HEK293 (cell line): ENCODE results near the gene LIMA1.

ENCODE experiments used
- CTCF ChIA-PET: fragments of 350-600 bp; formaldehyde crosslinking; extraction: SDS; loops from one replicate; lab custom pipeline; 2021; ENCODE audit warnings: antibody characterized with exemption; lab: Yijun Ruan, JAX
- POLR2A ChIA-PET: fragments of 300-600 bp; formaldehyde crosslinking; extraction: SDS; loops from one replicate; lab custom pipeline; 2020; ENCODE audit warnings: antibody characterized with exemption, inconsistent platforms; lab: Yijun Ruan, JAX
- H3K27ac ChIP-seq: fragments of 200-500 bp; sonication (Bioruptor generic); 2 replicates; pipeline ENCODE4 v1.5.1; 2014; ENCODE audit warnings: low read depth, low read length, control low read depth, inconsistent platforms; ENCODE audit errors: extremely low read depth
- H3K36me3 ChIP-seq, 2 experiments: fragments of 200-500 bp in 1 of 2; sonication (Bioruptor generic) in 1 of 2; 1 replicate in 1 of 2; 2 replicates in 1 of 2; pipeline ENCODE4 v1.5.1; 2014 to 2017; ENCODE audit warnings: inconsistent platforms in 2 of 2, low read length in 2 of 2; ENCODE audit not compliant: control insufficient read depth in 2 of 2, insufficient read depth in 1 of 2
- H3K4me1 ChIP-seq: fragments of 200-500 bp; sonication (Bioruptor generic); 2 replicates; pipeline ENCODE4 v1.5.1; 2014; ENCODE audit warnings: mild to moderate bottlenecking, low read length, inconsistent platforms; ENCODE audit not compliant: control insufficient read depth, insufficient read depth
- H3K4me3 ChIP-seq: 2 replicates; pipeline ENCODE4 v1.5.1; 2011; ENCODE audit warnings: low read depth, mild to moderate bottlenecking, control low read depth, low read length, moderate library complexity
- H3K9me3 ChIP-seq: fragments of 200-500 bp; sonication (Bioruptor generic); 2 replicates; pipeline ENCODE4 v1.5.1; 2014; ENCODE audit warnings: low read depth, low read length, inconsistent platforms; ENCODE audit not compliant: control insufficient read depth, insufficient read depth
- GLI2 ChIP-seq: fragments of 450-650 bp; formaldehyde crosslinking; IDR thresholded peaks from 2 replicates; pipeline ENCODE4; 2017; ENCODE audit warnings: missing biosample characterization, missing genetic modification characterization, low read depth, borderline replicate concordance
- HOXC10 ChIP-seq: sonication (generic); formaldehyde crosslinking; IDR thresholded peaks from 2 replicates; pipeline ENCODE4 v1.8.1; 2023; ENCODE audit warnings: mild to moderate bottlenecking, missing genetic modification reagents
- SCRT1 ChIP-seq: fragments of 450-650 bp; formaldehyde crosslinking; IDR thresholded peaks from 2 replicates; pipeline ENCODE4 v1.5.1; 2016; ENCODE audit warnings: missing biosample characterization, missing genetic modification characterization, borderline replicate concordance
- SCRT2 ChIP-seq: fragments of 450-650 bp; formaldehyde crosslinking; IDR thresholded peaks from 2 replicates; pipeline ENCODE4 v1.5.1; 2016; ENCODE audit warnings: missing biosample characterization, missing genetic modification characterization
- SP2 ChIP-seq: fragments of 450-650 bp; formaldehyde crosslinking; IDR thresholded peaks from 2 replicates; pipeline ENCODE4 v1.5.1; 2016; ENCODE audit warnings: missing biosample characterization, missing genetic modification characterization
- SP3 ChIP-seq: fragments of 450-650 bp; formaldehyde crosslinking; IDR thresholded peaks from 2 replicates; pipeline ENCODE4 v1.5.1; 2016; ENCODE audit warnings: missing biosample characterization, missing genetic modification characterization
- ZEB2 ChIP-seq: fragments of 450-650 bp; formaldehyde crosslinking; IDR thresholded peaks from 2 replicates; pipeline ENCODE4 v1.5.1; 2016; ENCODE audit warnings: missing biosample characterization, missing genetic modification characterization
- ZFHX2 ChIP-seq: fragments of 450-650 bp; formaldehyde crosslinking; conservative IDR thresholded peaks from 2 replicates; pipeline ENCODE4 v1.5.1; 2016; ENCODE audit warnings: missing biosample characterization, missing genetic modification characterization
- ZIC2 ChIP-seq: fragments of 450-650 bp; formaldehyde crosslinking; IDR thresholded peaks from 2 replicates; pipeline ENCODE4 v1.5.1; 2016; ENCODE audit warnings: missing biosample characterization, missing genetic modification characterization
- ZNF169 ChIP-seq: fragments of 450-650 bp; formaldehyde crosslinking; IDR thresholded peaks from 2 replicates; pipeline ENCODE4 v1.5.1; 2016; ENCODE audit warnings: missing biosample characterization, missing genetic modification characterization
- ZNF202 ChIP-seq: fragments of 450-650 bp; formaldehyde crosslinking; IDR thresholded peaks from 2 replicates; pipeline ENCODE4 v1.5.1; 2016; ENCODE audit warnings: missing biosample characterization, missing genetic modification characterization, borderline replicate concordance
- ZNF221 ChIP-seq: fragments of 450-650 bp; formaldehyde crosslinking; IDR thresholded peaks from 2 replicates; pipeline ENCODE4 v1.5.1; 2017; ENCODE audit warnings: missing biosample characterization, missing genetic modification characterization, borderline replicate concordance
- ZNF274 ChIP-seq, 2 experiments: fragments of 200-500 bp in 1 of 2; fragments of 450-650 bp in 1 of 2; sonication (Bioruptor generic) in 1 of 2; formaldehyde crosslinking in 1 of 2; IDR thresholded peaks; 2 replicates each; pipeline versions ENCODE4 v1.5.1 to v1.6.1; 2014 to 2016; ENCODE audit warnings: borderline replicate concordance in 1 of 2, inconsistent platforms in 1 of 2, low read length in 1 of 2, missing biosample characterization in 1 of 2, missing genetic modification characterization in 1 of 2
- ZNF549 ChIP-seq: fragments of 450-650 bp; IDR thresholded peaks from 2 replicates; pipeline ENCODE4 v1.5.1; 2018; ENCODE audit warnings: missing biosample characterization, missing genetic modification characterization, mild to moderate bottlenecking, inconsistent platforms, moderate library complexity
- ZNF600 ChIP-seq: fragments of 450-650 bp; formaldehyde crosslinking; IDR thresholded peaks from 2 replicates; pipeline ENCODE4 v1.5.1; 2016; ENCODE audit warnings: missing biosample characterization, missing genetic modification characterization
- ZNF610 ChIP-seq: fragments of 450-650 bp; formaldehyde crosslinking; IDR thresholded peaks from 2 replicates; pipeline ENCODE4 v1.5.1; 2016; ENCODE audit warnings: missing biosample characterization, missing genetic modification characterization, borderline replicate concordance
- ZNF658 ChIP-seq: fragments of 450-650 bp; formaldehyde crosslinking; IDR thresholded peaks from 2 replicates; pipeline ENCODE4; 2016; ENCODE audit warnings: missing biosample characterization, missing genetic modification characterization
- ZNF660 ChIP-seq: fragments of 450-650 bp; IDR thresholded peaks from 2 replicates; pipeline ENCODE4 v1.5.1; 2018; ENCODE audit warnings: missing biosample characterization, mild to moderate bottlenecking, missing genetic modification characterization
- ZNF670 ChIP-seq: fragments of 450-650 bp; formaldehyde crosslinking; IDR thresholded peaks from 2 replicates; pipeline ENCODE4 v1.5.1; 2016; ENCODE audit warnings: missing biosample characterization, missing genetic modification characterization, low read depth
- ZNF692 ChIP-seq: fragments of 450-650 bp; formaldehyde crosslinking; IDR thresholded peaks from 2 replicates; pipeline ENCODE4 v1.5.1; 2016; ENCODE audit warnings: missing biosample characterization, missing genetic modification characterization
- ZNF701 ChIP-seq: fragments of 450-650 bp; formaldehyde crosslinking; IDR thresholded peaks from 2 replicates; pipeline ENCODE4 v1.5.1; 2016; ENCODE audit warnings: missing biosample characterization, missing genetic modification characterization
- ZNF830 ChIP-seq: fragments of 450-650 bp; IDR thresholded peaks from 2 replicates; pipeline ENCODE4 v1.5.0; 2018; ENCODE audit warnings: missing biosample characterization, missing genetic modification characterization, low read depth, mild to moderate bottlenecking, moderate library complexity
- ZXDB ChIP-seq: fragments of 450-650 bp; formaldehyde crosslinking; IDR thresholded peaks from 2 replicates; pipeline ENCODE4 v1.5.1; 2016; ENCODE audit warnings: missing biosample characterization, missing genetic modification characterization
- TF ChIP-seq, protein P1 (sequence below): fragments of 450-650 bp; formaldehyde crosslinking; IDR thresholded peaks from 2 replicates; pipeline ENCODE4 v1.5.1; 2017; ENCODE audit warnings: missing biosample characterization, missing genetic modification characterization
- TF ChIP-seq, protein P2 (sequence below): fragments of 450-650 bp; formaldehyde crosslinking; IDR thresholded peaks from 2 replicates; pipeline ENCODE4 v1.5.1; 2017; ENCODE audit warnings: missing biosample characterization, missing genetic modification characterization
- TF ChIP-seq, protein P3 (sequence below): fragments of 450-650 bp; formaldehyde crosslinking; IDR thresholded peaks from 2 replicates; pipeline ENCODE4 v1.5.0; 2017; ENCODE audit warnings: missing biosample characterization, missing genetic modification characterization, borderline replicate concordance
- TF ChIP-seq, protein P4 (sequence below): fragments of 450-650 bp; formaldehyde crosslinking; IDR thresholded peaks from 2 replicates; pipeline ENCODE4 v1.5.1; 2016; ENCODE audit warnings: missing biosample characterization, missing genetic modification characterization

Gene LIMA1

GRCh38 chr12:50201987-50202521 is 81.3 kb downstream of the LIMA1 start:
- ChIA-PET CTCF (no interaction called here), POLR2A (interaction anchor here (1.1 kb wide), 1 partner anchor 117 kb away, joined by 3 read pairs; the partner anchor contains the start of gene SMARCD1)
- H3K4me3 ChIP-seq, result no peak overlapping the region
- H3K27ac ChIP-seq, result no peak overlapping the region
- peaks cover 6% of the 10 kb centered on the region for H3K4me1 ChIP-seq
- no peaks in the 10 kb centered on the region for H3K9me3 ChIP-seq
- peaks cover 30 to 40% of the 10 kb centered on the region in 2 experiments for H3K36me3 ChIP-seq
- TF ChIP-seq ZEB2 (tag by site-specific recombination), result no peak
- no peak for TF ChIP-seq SP3 (tag by site-specific recombination)
- no peak for TF ChIP-seq ZNF610 (tag by site-specific recombination)
- TF ChIP-seq HOXC10 (CRISPR knock-in tag), result no peak
- TF ChIP-seq ZNF658 (tag by site-specific recombination), result no peak
- no peak for TF ChIP-seq ZNF274 (IDR thresholded peaks at IDR 0.05; ENCODE audit: low read length)
- TF ChIP-seq ZNF274 (tag by site-specific recombination; IDR thresholded peaks at IDR 0.05; ENCODE audit: borderline replicate concordance), result no peak
- no peak for TF ChIP-seq ZNF202 (tag by site-specific recombination)
- no peak for TF ChIP-seq ZNF692 (tag by site-specific recombination)
- TF ChIP-seq ZNF221 (tag by site-specific recombination), result no peak
- TF ChIP-seq, protein P1, sequence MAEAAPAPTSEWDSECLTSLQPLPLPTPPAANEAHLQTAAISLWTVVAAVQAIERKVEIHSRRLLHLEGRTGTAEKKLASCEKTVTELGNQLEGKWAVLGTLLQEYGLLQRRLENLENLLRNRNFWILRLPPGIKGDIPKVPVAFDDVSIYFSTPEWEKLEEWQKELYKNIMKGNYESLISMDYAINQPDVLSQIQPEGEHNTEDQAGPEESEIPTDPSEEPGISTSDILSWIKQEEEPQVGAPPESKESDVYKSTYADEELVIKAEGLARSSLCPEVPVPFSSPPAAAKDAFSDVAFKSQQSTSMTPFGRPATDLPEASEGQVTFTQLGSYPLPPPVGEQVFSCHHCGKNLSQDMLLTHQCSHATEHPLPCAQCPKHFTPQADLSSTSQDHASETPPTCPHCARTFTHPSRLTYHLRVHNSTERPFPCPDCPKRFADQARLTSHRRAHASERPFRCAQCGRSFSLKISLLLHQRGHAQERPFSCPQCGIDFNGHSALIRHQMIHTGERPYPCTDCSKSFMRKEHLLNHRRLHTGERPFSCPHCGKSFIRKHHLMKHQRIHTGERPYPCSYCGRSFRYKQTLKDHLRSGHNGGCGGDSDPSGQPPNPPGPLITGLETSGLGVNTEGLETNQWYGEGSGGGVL, result no peak
- no peak for TF ChIP-seq ZNF660
- TF ChIP-seq GLI2 (tag by site-specific recombination), result no peak
- TF ChIP-seq ZFHX2 (tag by site-specific recombination), result no peak
- no peak for TF ChIP-seq ZNF169
- no peak for TF ChIP-seq SP2 (tag by site-specific recombination)
- TF ChIP-seq ZIC2 (tag by site-specific recombination), result peak; percentile 56
- TF ChIP-seq, protein P2, sequence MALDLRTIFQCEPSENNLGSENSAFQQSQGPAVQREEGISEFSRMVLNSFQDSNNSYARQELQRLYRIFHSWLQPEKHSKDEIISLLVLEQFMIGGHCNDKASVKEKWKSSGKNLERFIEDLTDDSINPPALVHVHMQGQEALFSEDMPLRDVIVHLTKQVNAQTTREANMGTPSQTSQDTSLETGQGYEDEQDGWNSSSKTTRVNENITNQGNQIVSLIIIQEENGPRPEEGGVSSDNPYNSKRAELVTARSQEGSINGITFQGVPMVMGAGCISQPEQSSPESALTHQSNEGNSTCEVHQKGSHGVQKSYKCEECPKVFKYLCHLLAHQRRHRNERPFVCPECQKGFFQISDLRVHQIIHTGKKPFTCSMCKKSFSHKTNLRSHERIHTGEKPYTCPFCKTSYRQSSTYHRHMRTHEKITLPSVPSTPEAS (tag by site-specific recombination), result no peak
- no peak for TF ChIP-seq ZNF549
- TF ChIP-seq SCRT1, result peak; percentile 90
- TF ChIP-seq, protein P3, sequence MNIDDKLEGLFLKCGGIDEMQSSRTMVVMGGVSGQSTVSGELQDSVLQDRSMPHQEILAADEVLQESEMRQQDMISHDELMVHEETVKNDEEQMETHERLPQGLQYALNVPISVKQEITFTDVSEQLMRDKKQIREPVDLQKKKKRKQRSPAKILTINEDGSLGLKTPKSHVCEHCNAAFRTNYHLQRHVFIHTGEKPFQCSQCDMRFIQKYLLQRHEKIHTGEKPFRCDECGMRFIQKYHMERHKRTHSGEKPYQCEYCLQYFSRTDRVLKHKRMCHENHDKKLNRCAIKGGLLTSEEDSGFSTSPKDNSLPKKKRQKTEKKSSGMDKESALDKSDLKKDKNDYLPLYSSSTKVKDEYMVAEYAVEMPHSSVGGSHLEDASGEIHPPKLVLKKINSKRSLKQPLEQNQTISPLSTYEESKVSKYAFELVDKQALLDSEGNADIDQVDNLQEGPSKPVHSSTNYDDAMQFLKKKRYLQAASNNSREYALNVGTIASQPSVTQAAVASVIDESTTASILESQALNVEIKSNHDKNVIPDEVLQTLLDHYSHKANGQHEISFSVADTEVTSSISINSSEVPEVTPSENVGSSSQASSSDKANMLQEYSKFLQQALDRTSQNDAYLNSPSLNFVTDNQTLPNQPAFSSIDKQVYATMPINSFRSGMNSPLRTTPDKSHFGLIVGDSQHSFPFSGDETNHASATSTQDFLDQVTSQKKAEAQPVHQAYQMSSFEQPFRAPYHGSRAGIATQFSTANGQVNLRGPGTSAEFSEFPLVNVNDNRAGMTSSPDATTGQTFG (tag by site-specific recombination), result no peak
- no peak for TF ChIP-seq ZNF701 (tag by site-specific recombination)
- no peak for TF ChIP-seq ZNF830 (tag by site-specific recombination)
- TF ChIP-seq, protein P4, sequence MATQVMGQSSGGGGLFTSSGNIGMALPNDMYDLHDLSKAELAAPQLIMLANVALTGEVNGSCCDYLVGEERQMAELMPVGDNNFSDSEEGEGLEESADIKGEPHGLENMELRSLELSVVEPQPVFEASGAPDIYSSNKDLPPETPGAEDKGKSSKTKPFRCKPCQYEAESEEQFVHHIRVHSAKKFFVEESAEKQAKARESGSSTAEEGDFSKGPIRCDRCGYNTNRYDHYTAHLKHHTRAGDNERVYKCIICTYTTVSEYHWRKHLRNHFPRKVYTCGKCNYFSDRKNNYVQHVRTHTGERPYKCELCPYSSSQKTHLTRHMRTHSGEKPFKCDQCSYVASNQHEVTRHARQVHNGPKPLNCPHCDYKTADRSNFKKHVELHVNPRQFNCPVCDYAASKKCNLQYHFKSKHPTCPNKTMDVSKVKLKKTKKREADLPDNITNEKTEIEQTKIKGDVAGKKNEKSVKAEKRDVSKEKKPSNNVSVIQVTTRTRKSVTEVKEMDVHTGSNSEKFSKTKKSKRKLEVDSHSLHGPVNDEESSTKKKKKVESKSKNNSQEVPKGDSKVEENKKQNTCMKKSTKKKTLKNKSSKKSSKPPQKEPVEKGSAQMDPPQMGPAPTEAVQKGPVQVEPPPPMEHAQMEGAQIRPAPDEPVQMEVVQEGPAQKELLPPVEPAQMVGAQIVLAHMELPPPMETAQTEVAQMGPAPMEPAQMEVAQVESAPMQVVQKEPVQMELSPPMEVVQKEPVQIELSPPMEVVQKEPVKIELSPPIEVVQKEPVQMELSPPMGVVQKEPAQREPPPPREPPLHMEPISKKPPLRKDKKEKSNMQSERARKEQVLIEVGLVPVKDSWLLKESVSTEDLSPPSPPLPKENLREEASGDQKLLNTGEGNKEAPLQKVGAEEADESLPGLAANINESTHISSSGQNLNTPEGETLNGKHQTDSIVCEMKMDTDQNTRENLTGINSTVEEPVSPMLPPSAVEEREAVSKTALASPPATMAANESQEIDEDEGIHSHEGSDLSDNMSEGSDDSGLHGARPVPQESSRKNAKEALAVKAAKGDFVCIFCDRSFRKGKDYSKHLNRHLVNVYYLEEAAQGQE (tag by site-specific recombination), result no peak
- TF ChIP-seq SCRT2 (tag by site-specific recombination), result peak; percentile 84
- no peak for TF ChIP-seq ZNF670 (tag by site-specific recombination)
- no peak for TF ChIP-seq ZXDB
- 0 out of 2 replicates have a peak, but pooled peaks have one; percentile 16 for TF ChIP-seq ZNF600 (tag by site-specific recombination)
